ENCODE measurements around the gene SCT.

DNA sequence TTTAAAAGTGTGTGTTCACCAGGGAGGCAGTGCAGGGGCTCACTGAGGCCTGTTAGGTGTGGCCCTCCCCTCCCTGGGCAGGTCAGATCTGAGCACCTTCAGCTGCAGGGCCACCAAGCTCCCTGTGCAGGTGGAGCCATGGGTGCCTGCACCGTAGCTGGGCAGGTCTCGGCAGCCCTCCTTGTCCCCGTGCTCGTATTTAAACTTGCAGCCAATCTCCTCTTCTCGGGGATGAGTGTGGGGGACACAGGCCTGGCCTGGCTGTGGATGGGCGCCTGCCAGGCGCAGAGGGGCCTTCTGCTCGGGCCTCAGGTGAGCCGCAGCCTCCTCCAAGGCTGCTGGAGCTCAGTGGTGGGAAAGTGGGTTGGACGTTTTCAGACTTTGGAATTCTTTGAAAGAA is 31.6 kb downstream of the SCT start:
- TF ChIP-seq, protein P1, sequence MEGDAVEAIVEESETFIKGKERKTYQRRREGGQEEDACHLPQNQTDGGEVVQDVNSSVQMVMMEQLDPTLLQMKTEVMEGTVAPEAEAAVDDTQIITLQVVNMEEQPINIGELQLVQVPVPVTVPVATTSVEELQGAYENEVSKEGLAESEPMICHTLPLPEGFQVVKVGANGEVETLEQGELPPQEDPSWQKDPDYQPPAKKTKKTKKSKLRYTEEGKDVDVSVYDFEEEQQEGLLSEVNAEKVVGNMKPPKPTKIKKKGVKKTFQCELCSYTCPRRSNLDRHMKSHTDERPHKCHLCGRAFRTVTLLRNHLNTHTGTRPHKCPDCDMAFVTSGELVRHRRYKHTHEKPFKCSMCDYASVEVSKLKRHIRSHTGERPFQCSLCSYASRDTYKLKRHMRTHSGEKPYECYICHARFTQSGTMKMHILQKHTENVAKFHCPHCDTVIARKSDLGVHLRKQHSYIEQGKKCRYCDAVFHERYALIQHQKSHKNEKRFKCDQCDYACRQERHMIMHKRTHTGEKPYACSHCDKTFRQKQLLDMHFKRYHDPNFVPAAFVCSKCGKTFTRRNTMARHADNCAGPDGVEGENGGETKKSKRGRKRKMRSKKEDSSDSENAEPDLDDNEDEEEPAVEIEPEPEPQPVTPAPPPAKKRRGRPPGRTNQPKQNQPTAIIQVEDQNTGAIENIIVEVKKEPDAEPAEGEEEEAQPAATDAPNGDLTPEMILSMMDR (IDR thresholded peaks at IDR 0.05): no peak
- TF ChIP-seq POLR2A (IDR thresholded peaks at IDR 0.05): no peak

All from body of pancreas (tissue), 4 donors.